SK-N-SH (cell line): ENCODE measurements around the gene PHACTR2. TPM values are rescaled to one million over a fixed set of nuclear protein-coding genes. Genes with fewer than 3 reads are reported as not detected.

Source experiments
- CTCF ChIA-PET: fragments of 300-600, 350-600 bp; formaldehyde crosslinking; extraction: SDS; loops from one replicate; lab custom pipeline; 2021; lab: Yijun Ruan, JAX
- POLR2A ChIA-PET: fragments of 350-600 bp; sonication (Branson Sonifier 250); formaldehyde crosslinking; extraction: SDS; loops from one replicate; lab custom pipeline; 2020; ENCODE audit warnings: antibody characterized with exemption, inconsistent platforms; lab: Yijun Ruan, JAX
- DNase-seq: peaks from one replicate; pipeline ENCODE4 v3.0.0; 2012
- H2AFZ ChIP-seq: fragments of 200-600 bp; sonication (generic); 2 replicates; pipeline ENCODE4 v1.8.1; 2016; ENCODE audit warnings: antibody characterized with exemption, mild to moderate bottlenecking, low read depth
- H3F3A ChIP-seq: fragments of 200-600 bp; sonication (generic); replicated peaks from 2 replicates; pipeline ENCODE3; 2016; ENCODE audit warnings: antibody characterized with exemption, mild to moderate bottlenecking; ENCODE audit not compliant: insufficient read depth
- H3K27ac ChIP-seq, 2 experiments: fragments of 200-500 bp in 1 of 2; fragments of 200-600 bp in 1 of 2; sonication (Bioruptor generic) in 1 of 2; sonication (generic), shearing (Covaris generic) in 1 of 2; 2 replicates each; pipeline versions ENCODE4 v1.5.1 to v1.6.1; 2014 to 2016; ENCODE audit warnings: low read depth in 2 of 2, inconsistent platforms in 1 of 2, low read length in 1 of 2, mild to moderate bottlenecking in 1 of 2, mixed read lengths in 1 of 2
- H3K27me3 ChIP-seq: fragments of 200-600 bp; sonication (generic), shearing (Covaris generic); 2 replicates; pipeline ENCODE4 v1.6.1; 2016; ENCODE audit warnings: mixed run types; ENCODE audit not compliant: insufficient read depth
- H3K36me3 ChIP-seq, 2 experiments: fragments of 200-500 bp in 1 of 2; fragments of 200-600 bp in 1 of 2; sonication (Bioruptor generic) in 1 of 2; sonication (generic) in 1 of 2; replicated peaks in 1 of 2; 2 replicates each; pipeline versions ENCODE3 to v1.5.1; 2014 to 2016; ENCODE audit warnings: low read length in 1 of 2, mild to moderate bottlenecking in 1 of 2; ENCODE audit not compliant: insufficient read depth in 2 of 2, control insufficient read depth in 1 of 2
- H3K4me1 ChIP-seq, 2 experiments: fragments of 200-500 bp in 1 of 2; fragments of 200-600 bp in 1 of 2; sonication (Bioruptor generic) in 1 of 2; sonication (generic), shearing (Covaris generic) in 1 of 2; 2 replicates each; pipeline versions ENCODE4 v1.5.1 to v1.6.1; 2014 to 2016; ENCODE audit warnings: low read depth in 1 of 2, low read length in 1 of 2, mixed run types in 1 of 2; ENCODE audit not compliant: insufficient read depth in 2 of 2, control insufficient read depth in 1 of 2
- H3K4me2 ChIP-seq: fragments of 200-600 bp; sonication (generic), shearing (Covaris generic); 2 replicates; pipeline ENCODE4 v1.6.1; 2017; ENCODE audit warnings: mixed run types
- H3K4me3 ChIP-seq, 2 experiments: fragments of 200-500 bp in 1 of 2; fragments of 200-600 bp in 1 of 2; sonication (Bioruptor generic) in 1 of 2; sonication (generic), shearing (Covaris generic) in 1 of 2; 2 replicates each; pipeline versions ENCODE4 v1.5.1 to v1.8.1; 2014 to 2016; ENCODE audit warnings: low read depth in 2 of 2, inconsistent platforms in 1 of 2, low read length in 1 of 2, mild to moderate bottlenecking in 1 of 2, mixed read lengths in 1 of 2, moderate library complexity in 1 of 2
- H3K79me2 ChIP-seq: fragments of 200-600 bp; sonication (generic); 2 replicates; pipeline ENCODE4 v1.8.1; 2017; ENCODE audit warnings: mild to moderate bottlenecking; ENCODE audit not compliant: insufficient read depth
- H3K9ac ChIP-seq: fragments of 200-600 bp; sonication (generic); 2 replicates; pipeline ENCODE4 v1.6.1; 2017; ENCODE audit warnings: mixed run types
- H3K9me2 ChIP-seq: fragments of 200-600 bp; sonication (generic); 2 replicates; pipeline ENCODE4 v1.6.1; 2017; ENCODE audit warnings: mixed run types
- H3K9me3 ChIP-seq: fragments of 200-600 bp; sonication (generic); 2 replicates; pipeline ENCODE4 v1.6.1; 2017; ENCODE audit warnings: mixed run types, mild to moderate bottlenecking, moderate library complexity
- H4K20me1 ChIP-seq: fragments of 200-600 bp; sonication (generic); 2 replicates; pipeline ENCODE4 v1.6.1; 2017; ENCODE audit warnings: mild to moderate bottlenecking, mixed run types; ENCODE audit not compliant: insufficient read depth
- CHD2 ChIP-seq: fragments of 150-350 bp; IDR thresholded peaks from 2 replicates; pipeline ENCODE4 v1.6.1; 2018; ENCODE audit warnings: low read length; ENCODE audit not compliant: partially characterized antibody
- ELF1 ChIP-seq: IDR thresholded peaks from 2 replicates; pipeline ENCODE4 v1.4.0; 2012
- EP300 ChIP-seq, 2 experiments: IDR thresholded peaks; 2 replicates each; pipeline versions ENCODE4 v1.4.0 to v1.6.1; 2012; ENCODE audit warnings: borderline replicate concordance in 1 of 2, low read depth in 1 of 2, low read length in 1 of 2
- EZH2phosphoT487 ChIP-seq: fragments of 200-600 bp; sonication (generic); IDR thresholded peaks from 2 replicates; pipeline ENCODE4 v1.6.1; 2017; ENCODE audit warnings: low read depth, mixed run types, mild to moderate bottlenecking, antibody characterized with exemption, moderate library complexity, borderline replicate concordance
- FOSL2 ChIP-seq: IDR thresholded peaks from 2 replicates; pipeline ENCODE4 v1.4.0; 2012; ENCODE audit warnings: low read depth, mild to moderate bottlenecking, moderate library complexity, borderline replicate concordance
- FOXM1 ChIP-seq: IDR thresholded peaks from 2 replicates; pipeline ENCODE4 v1.4.0; 2012; ENCODE audit warnings: low read depth, mild to moderate bottlenecking
- GATA2 ChIP-seq: sonication (generic); formaldehyde crosslinking; IDR thresholded peaks from 2 replicates; pipeline ENCODE4 v1.5.0; 2020; ENCODE audit warnings: mild to moderate bottlenecking, missing genetic modification reagents
- MEF2A ChIP-seq: IDR thresholded peaks from 2 replicates; pipeline ENCODE4 v1.4.0; 2012; ENCODE audit warnings: low read depth, borderline replicate concordance
- MXI1 ChIP-seq: IDR thresholded peaks from 2 replicates; pipeline ENCODE4 v1.6.1; 2012; ENCODE audit warnings: mild to moderate bottlenecking, low read depth, low read length, improper control_type of control experiment
- NFIC ChIP-seq: IDR thresholded peaks from 2 replicates; pipeline ENCODE4 v1.4.0; 2012; ENCODE audit warnings: borderline replicate concordance
- NRF1 ChIP-seq: IDR thresholded peaks from 2 replicates; pipeline ENCODE4 v1.6.1; 2012; ENCODE audit warnings: low read depth, mild to moderate bottlenecking, low read length
- PBX3 ChIP-seq: IDR thresholded peaks from 2 replicates; pipeline ENCODE4; 2012
- RAD21 ChIP-seq: IDR thresholded peaks from 2 replicates; pipeline ENCODE4 v1.6.1; 2012; ENCODE audit warnings: mild to moderate bottlenecking, low read length
- RCOR1 ChIP-seq: fragments of 150-350 bp; IDR thresholded peaks from 2 replicates; pipeline ENCODE4 v1.6.1; 2017; ENCODE audit warnings: antibody characterized with exemption, low read length
- REST ChIP-seq: IDR thresholded peaks from 2 replicates; pipeline ENCODE4 v1.6.1; 2012; ENCODE audit warnings: mild to moderate bottlenecking, low read depth, low read length, moderate library complexity
- SMC3 ChIP-seq: IDR thresholded peaks from 2 replicates; pipeline ENCODE4 v1.6.1; 2012; ENCODE audit warnings: low read depth, low read length, improper control_type of control experiment
- TCF12 ChIP-seq: IDR thresholded peaks from 2 replicates; pipeline ENCODE4 v1.4.0; 2012
- USF2 ChIP-seq: fragments of 150-350 bp; IDR thresholded peaks from 2 replicates; pipeline ENCODE4 v1.6.1; 2017; ENCODE audit warnings: antibody characterized with exemption, low read length, low read depth, borderline replicate concordance
- WGBS: methylation state at CpG from one replicate; pipeline ENCODE4 v1.1.6; 2017; ENCODE audit warnings: low lambda C conversion rate; 5-methylcytosine and 5-hydroxymethylcytosine counted together
- polyA plus RNA-seq, 3 experiments: library from polyadenylated mRNA; depleted of rRNA; stranded (reverse); fragments of >200 nt; gene quantifications; 2 replicates each; pipeline ENCODE4 v1.2.3, GENCODE V29; 2012
- TF ChIP-seq, protein P1 (sequence below): IDR thresholded peaks from 2 replicates; pipeline ENCODE4 v1.4.0; 2012; ENCODE audit warnings: low read depth, borderline replicate concordance
- TF ChIP-seq, protein P2 (sequence below): IDR thresholded peaks from 2 replicates; pipeline ENCODE4 v1.4.0; 2012; ENCODE audit warnings: low read depth
- TF ChIP-seq, protein P3 (sequence below): fragments of 200-600 bp; sonication (generic); IDR thresholded peaks from 2 replicates; pipeline ENCODE4 v1.6.1; 2017; ENCODE audit warnings: antibody characterized with exemption, mild to moderate bottlenecking, moderate library complexity

PHACTR2 gene
- polyA plus RNA-seq, 1 of the 3 experiments (the other 2 are of a cell fraction) = 5.0 TPM

GRCh38 chr6:143694013-143694412, 16.2 kb downstream of the PHACTR2 start:
- H3K9me3 ChIP-seq = no peaks in the 10 kb centered on the region
- no peak overlapping the region for H3K4me3 ChIP-seq
- no peaks in the 10 kb centered on the region for H3K27me3 ChIP-seq
- peaks cover 40% of the 10 kb centered on the region for H3K79me2 ChIP-seq
- H2AFZ ChIP-seq = no peak overlapping the region
- ChIA-PET CTCF (no interaction called here), POLR2A (no interaction called here)
- no peak overlapping the region for H3K9ac ChIP-seq
- no peak overlapping the region for H3K27ac ChIP-seq
- no peaks in the 10 kb centered on the region for H3K36me3 ChIP-seq
- no peak for TF ChIP-seq USF2
- TF ChIP-seq MXI1 = no peak
- TF ChIP-seq FOXM1 = no peak
- TF ChIP-seq, protein P1, sequence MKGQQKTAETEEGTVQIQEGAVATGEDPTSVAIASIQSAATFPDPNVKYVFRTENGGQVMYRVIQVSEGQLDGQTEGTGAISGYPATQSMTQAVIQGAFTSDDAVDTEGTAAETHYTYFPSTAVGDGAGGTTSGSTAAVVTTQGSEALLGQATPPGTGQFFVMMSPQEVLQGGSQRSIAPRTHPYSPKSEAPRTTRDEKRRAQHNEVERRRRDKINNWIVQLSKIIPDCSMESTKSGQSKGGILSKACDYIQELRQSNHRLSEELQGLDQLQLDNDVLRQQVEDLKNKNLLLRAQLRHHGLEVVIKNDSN = no peak
- TF ChIP-seq EP300 (IDR thresholded peaks at IDR 0.05; ENCODE audit: borderline replicate concordance in 1 of 2, low read depth in 1 of 2, low read length in 1 of 2) = no peak
- TF ChIP-seq GATA2 (CRISPR knock-in tag) = no peak
- TF ChIP-seq EZH2phosphoT487 = no peak
- no peak for TF ChIP-seq ELF1
- no peak for TF ChIP-seq CHD2
- no peak for TF ChIP-seq RCOR1
- TF ChIP-seq, protein P2, sequence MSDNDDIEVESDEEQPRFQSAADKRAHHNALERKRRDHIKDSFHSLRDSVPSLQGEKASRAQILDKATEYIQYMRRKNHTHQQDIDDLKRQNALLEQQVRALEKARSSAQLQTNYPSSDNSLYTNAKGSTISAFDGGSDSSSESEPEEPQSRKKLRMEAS = no peak
- WGBS = 98% methylated on average over 2 of the region's 2 CpGs
- H3F3A ChIP-seq = peaks cover 9% of the 10 kb centered on the region
- no peaks in the 10 kb centered on the region for H3K9me2 ChIP-seq
- no peak for DNase-seq
- peaks cover 0 to 12% of the 10 kb centered on the region in 2 experiments; a peak in 1 of 4 replicates for H3K4me1 ChIP-seq
- H3K4me2 ChIP-seq = no peak overlapping the region
- peaks cover 13% of the 10 kb centered on the region; the same call in 1 of the 2 replicates for H4K20me1 ChIP-seq

DNA sequence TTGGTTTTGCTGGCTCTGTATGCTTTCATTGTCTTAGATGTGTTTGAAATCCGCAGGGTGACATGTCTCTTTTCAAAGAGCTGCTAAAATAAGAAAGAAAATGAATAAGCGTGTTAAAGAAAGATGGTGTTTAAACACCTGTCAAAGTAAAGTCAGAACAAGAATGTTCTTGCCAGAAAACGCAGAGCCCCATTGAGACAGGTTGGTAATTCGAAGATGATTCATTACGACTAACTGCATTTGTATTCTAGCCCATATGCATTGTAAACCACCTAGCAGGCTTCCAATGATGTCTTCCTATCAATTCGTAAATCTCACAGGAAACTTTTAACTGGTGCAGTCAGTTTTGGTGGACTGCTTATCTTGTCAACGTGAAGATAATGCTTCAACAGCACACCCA, 16.8 kb downstream of the PHACTR2 start:
- DNase-seq = no peak
- peaks cover 40% of the 10 kb centered on the region for H3K79me2 ChIP-seq
- H3K4me2 ChIP-seq = no peak overlapping the region
- peaks cover 13% of the 10 kb centered on the region; the same call in 1 of the 2 replicates for H4K20me1 ChIP-seq
- no peaks in the 10 kb centered on the region for H3K27me3 ChIP-seq
- no peak overlapping the region for H3K4me3 ChIP-seq
- no peak overlapping the region for H3K27ac ChIP-seq
- H3K9me2 ChIP-seq = no peaks in the 10 kb centered on the region
- H3K4me1 ChIP-seq = peaks cover 0 to 12% of the 10 kb centered on the region in 2 experiments; a peak in 1 of 4 replicates
- H3K9ac ChIP-seq = no peak overlapping the region
- H3K9me3 ChIP-seq = no peaks in the 10 kb centered on the region
- H3K36me3 ChIP-seq = no peaks in the 10 kb centered on the region
- H3F3A ChIP-seq = peaks cover 9% of the 10 kb centered on the region
- POLR2A ChIA-PET = no interaction called here
- H2AFZ ChIP-seq = no peak overlapping the region
- CTCF ChIA-PET = no interaction called here
- 52% methylated on average over 7 of the region's 7 CpGs for WGBS
- TF ChIP-seq MEF2A (no peak), FOSL2 (peak; percentile 54; the same call in 1 of the 2 replicates), NRF1 (no peak), SMC3 (no peak), NFIC (peak; percentile 38; the same call in 1 of the 2 replicates), ELF1 (no peak), RAD21 (no peak), PBX3 (peak; percentile 51), RCOR1 (no peak), TCF12 (peak; percentile 46; the same call in 1 of the 2 replicates), GATA2 (CRISPR knock-in tag) (no peak), REST (no peak)
- TF ChIP-seq, protein P3, sequence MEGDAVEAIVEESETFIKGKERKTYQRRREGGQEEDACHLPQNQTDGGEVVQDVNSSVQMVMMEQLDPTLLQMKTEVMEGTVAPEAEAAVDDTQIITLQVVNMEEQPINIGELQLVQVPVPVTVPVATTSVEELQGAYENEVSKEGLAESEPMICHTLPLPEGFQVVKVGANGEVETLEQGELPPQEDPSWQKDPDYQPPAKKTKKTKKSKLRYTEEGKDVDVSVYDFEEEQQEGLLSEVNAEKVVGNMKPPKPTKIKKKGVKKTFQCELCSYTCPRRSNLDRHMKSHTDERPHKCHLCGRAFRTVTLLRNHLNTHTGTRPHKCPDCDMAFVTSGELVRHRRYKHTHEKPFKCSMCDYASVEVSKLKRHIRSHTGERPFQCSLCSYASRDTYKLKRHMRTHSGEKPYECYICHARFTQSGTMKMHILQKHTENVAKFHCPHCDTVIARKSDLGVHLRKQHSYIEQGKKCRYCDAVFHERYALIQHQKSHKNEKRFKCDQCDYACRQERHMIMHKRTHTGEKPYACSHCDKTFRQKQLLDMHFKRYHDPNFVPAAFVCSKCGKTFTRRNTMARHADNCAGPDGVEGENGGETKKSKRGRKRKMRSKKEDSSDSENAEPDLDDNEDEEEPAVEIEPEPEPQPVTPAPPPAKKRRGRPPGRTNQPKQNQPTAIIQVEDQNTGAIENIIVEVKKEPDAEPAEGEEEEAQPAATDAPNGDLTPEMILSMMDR = no peak
